ENCODE measurements around the gene IVL.

DNA sequence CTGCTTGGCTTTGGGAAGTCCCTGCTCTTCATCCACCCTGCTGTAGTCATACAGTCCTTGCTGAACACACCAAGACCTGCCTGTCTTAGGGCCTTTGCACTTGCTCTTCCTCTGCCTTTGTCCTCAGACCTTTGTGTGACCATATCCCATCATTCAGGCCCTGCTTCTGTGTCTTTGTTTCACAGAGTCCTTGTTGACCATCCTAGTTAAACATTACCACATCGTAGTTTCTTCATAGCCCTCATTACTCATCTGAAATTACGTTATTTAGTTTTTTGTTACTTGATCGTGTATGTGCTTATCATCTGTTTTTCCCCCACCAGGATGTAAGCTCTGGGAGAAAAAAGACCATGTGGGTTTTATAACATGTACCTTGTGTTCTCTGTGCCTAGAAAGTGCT, 20.3 kb downstream of the IVL start:
- TF ChIP-seq, protein P1, sequence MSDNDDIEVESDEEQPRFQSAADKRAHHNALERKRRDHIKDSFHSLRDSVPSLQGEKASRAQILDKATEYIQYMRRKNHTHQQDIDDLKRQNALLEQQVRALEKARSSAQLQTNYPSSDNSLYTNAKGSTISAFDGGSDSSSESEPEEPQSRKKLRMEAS (IDR thresholded peaks at IDR 0.05), result no peak
- TF ChIP-seq, protein P2, sequence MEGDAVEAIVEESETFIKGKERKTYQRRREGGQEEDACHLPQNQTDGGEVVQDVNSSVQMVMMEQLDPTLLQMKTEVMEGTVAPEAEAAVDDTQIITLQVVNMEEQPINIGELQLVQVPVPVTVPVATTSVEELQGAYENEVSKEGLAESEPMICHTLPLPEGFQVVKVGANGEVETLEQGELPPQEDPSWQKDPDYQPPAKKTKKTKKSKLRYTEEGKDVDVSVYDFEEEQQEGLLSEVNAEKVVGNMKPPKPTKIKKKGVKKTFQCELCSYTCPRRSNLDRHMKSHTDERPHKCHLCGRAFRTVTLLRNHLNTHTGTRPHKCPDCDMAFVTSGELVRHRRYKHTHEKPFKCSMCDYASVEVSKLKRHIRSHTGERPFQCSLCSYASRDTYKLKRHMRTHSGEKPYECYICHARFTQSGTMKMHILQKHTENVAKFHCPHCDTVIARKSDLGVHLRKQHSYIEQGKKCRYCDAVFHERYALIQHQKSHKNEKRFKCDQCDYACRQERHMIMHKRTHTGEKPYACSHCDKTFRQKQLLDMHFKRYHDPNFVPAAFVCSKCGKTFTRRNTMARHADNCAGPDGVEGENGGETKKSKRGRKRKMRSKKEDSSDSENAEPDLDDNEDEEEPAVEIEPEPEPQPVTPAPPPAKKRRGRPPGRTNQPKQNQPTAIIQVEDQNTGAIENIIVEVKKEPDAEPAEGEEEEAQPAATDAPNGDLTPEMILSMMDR (IDR thresholded peaks at IDR 0.05; ENCODE audit: low read depth, low read length, missing input control), result no peak
- TF ChIP-seq JUND (IDR thresholded peaks at IDR 0.05), result peak in 1 of 2 donors; percentile 77
- no peak for TF ChIP-seq NR2F2 (IDR thresholded peaks at IDR 0.05)
- TF ChIP-seq, protein P3, sequence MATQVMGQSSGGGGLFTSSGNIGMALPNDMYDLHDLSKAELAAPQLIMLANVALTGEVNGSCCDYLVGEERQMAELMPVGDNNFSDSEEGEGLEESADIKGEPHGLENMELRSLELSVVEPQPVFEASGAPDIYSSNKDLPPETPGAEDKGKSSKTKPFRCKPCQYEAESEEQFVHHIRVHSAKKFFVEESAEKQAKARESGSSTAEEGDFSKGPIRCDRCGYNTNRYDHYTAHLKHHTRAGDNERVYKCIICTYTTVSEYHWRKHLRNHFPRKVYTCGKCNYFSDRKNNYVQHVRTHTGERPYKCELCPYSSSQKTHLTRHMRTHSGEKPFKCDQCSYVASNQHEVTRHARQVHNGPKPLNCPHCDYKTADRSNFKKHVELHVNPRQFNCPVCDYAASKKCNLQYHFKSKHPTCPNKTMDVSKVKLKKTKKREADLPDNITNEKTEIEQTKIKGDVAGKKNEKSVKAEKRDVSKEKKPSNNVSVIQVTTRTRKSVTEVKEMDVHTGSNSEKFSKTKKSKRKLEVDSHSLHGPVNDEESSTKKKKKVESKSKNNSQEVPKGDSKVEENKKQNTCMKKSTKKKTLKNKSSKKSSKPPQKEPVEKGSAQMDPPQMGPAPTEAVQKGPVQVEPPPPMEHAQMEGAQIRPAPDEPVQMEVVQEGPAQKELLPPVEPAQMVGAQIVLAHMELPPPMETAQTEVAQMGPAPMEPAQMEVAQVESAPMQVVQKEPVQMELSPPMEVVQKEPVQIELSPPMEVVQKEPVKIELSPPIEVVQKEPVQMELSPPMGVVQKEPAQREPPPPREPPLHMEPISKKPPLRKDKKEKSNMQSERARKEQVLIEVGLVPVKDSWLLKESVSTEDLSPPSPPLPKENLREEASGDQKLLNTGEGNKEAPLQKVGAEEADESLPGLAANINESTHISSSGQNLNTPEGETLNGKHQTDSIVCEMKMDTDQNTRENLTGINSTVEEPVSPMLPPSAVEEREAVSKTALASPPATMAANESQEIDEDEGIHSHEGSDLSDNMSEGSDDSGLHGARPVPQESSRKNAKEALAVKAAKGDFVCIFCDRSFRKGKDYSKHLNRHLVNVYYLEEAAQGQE (IDR thresholded peaks at IDR 0.05), result no peak
- TF ChIP-seq RAD21 (IDR thresholded peaks at IDR 0.05), result peak in 1 of 2 donors; percentile 31

Data from liver (tissue), 3 donors.